IPS-NIHi7 (cell line): ENCODE results near the gene DUOX1.
"Not testable (repeated sequence)": the region's sequence is repeated elsewhere in the genome, so short reads cannot be mapped to it uniquely, and the experiment has no call there.

Source experiments
- DNase-seq: peaks from one replicate; pipeline ENCODE4 v3.0.0; 2012; ENCODE audit warnings: mixed read lengths; ENCODE audit errors: extremely low spot score

Gene DUOX1

DNA sequence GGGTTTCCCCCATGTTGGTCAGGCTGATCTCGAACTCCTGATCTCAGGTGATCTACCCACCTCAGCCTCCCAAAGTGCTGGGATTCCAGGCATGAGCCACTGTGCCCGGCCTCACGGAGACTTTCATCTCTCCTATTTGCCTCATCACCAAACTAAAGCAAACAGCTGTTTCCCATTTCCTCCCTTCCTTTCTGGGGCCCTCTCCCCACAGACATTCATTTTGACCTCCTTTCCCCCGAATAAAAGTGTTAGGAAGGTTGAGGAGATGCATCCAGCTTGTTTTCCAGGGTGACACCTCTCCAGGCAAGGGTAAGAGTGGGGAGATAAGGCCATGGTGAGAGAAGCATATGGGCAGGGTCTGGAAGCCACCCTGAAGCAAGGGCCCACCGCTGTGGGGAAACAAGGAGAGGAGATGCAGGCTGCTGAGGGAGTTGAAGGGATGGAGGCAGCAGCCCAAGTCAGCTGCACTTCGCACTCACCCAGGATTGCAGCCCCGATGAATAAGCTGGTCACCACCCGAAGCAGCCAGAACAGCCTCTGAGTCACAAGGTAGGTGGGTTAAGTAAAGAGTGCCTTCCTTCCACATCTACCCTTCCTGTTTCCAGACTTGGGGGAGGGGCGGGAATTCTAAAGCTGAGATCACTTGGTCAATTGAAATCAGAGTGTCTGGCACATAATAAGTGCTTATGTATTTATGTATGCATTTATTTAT, 7.9 kb upstream of the DUOX1 start:
- DNase-seq = no peak

DNA sequence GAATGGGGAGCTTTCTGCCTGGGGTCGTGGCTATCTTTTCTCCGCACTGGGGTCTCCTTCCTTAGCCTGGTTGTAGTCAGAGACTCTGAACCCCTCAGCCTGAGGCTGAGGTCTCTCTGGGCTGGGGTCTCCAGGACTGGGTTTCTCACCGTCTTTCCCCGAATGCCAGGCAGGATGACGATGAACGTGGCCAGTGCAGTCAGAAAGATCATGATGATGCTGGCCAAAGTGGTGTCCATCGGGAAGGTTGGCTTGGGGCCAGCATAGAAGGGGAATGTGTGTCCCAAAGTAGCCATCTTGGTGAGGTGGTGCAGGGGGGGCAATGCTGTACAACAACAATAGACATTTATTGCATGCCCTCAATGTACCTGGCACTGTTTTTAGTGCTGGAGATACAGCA, 7.1 kb upstream of the DUOX1 start:
- DNase-seq = no peak

DNA sequence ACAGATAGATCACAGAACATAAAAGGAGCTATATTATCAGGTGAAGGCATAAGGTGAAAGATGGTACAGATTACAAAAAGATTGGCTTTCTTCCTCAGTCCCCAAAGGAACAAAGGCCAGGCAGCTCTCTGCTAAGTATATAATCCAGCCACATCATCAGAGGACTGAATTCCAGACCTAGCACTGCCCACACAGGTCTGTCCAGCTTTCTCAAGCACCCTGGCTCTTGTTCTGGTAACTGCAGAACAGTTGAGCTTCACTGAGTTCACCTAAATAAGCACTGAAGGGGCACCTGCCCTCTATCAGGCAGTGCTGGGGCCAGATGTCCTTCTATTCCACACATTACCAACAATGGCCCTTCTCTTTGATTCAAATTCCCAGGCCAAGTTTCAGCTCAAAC, 6.4 kb upstream of the DUOX1 start:
- DNase-seq = no peak

DNA sequence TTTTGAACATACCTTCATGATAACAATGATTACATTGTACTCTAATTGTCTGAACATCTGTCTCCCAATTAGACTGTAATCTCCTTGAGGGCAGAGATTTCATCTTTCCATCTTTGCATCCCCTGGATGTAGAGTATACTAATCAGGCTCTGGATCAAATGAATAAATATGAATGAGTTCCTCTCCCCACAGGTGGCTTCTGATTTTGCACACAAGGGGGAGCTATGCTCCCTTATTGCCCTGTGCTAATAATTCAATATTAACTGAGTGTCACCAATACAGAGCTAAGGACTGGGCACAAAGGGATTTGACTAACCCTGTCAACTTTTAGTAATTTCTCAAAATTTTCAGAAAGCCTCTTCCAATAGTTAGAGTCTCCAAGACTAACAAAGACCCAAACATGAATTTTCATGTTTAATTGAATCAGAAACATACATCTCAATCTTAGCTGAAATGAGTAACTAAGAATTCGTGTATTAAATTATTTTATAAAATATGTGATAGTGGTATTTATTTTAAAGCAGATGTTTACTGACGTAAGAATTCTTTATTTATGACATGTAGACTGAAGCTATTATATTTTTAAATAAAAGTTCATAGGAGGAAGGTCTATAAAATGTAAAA, 3.1 kb upstream of the DUOX1 start:
- DNase-seq = no peak

DNA sequence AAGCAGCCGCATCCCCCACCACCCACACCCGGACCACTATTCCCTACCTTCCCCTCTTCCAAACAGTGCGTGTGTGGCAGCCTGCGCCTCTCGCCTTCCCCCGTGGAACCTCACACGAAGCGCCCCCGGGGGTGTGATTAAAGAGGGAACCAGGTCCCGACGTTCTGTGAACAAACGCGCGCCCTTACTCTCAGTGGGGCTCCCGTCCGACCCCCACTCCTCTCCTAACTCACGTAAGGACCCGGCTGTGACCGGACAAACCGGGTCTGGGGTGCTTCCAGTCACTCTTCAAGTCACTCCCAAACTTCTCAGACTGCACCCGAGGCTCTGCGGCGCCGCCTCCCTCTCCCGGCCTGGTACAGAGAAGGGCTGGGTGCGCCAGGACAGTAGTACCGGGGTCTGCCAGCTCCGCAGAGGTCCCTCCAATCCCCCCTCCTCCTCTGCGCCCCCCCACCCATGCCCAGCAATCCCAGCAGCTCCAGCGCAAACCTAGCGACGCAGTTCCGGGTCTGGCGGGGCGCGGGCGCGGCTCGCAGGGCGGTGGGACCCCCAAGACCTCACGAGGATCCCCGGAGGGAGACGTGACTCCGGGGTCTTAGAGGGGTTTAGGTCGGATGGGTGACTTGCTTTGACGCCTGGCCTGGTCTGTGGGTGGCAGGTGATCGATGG, 689 bp upstream of the DUOX1 start:
- no peak for DNase-seq

DNA sequence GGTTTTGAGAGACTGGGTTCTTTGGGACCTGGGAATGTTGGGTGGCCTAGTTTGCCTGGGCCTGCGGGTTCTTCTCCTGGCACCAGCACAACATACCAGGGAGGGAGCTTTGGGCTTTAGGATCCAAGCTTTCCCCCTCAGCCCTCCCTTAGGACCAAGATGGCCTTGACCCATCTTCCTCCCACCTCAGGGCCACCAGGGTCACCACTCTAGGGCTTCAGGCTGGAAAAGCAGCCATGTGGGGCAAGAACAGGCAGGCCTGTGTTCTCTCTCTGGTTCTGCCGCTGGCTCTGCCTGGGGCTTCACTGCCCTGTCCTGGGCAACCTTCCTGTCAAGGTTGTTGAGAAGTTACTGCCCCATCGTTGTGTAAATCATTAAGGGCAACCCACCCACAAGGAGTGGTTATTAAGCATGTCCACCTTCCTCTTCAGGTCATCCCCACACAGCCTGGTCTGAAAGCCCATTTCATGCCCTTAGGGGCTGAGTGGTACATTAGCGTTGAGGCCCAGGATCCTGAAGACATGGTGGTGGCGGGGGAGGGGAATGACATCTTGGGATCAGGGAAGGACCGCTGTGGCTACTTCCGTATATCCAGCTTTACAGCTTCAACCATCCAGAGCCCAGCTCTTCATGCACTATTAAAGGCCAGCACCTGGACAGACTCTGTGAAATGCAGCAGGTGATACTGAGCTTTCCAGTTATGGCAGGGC, 652 bp downstream of the DUOX1 start:
- DNase-seq = no peak

DNA sequence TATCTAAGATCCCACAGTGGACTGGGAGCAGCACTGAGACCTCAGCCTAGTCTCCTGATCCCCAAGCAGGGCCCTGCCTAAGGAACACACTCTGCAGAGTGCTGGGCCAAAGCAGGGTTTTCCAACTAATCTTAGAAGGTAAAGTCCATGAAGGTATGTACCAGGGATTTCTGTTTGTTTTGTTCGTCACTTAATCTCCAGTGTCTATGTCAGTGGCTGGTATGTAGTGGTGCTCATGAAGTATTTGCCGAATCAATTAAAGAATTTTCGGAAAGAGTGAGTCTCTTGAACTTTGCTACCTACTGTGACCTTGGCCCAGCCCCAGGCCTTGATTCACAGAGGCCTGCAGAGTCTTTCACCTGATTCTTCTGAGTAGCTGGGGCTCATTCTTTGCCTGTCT, 1.7 kb downstream of the DUOX1 start:
- DNase-seq = no peak

DNA sequence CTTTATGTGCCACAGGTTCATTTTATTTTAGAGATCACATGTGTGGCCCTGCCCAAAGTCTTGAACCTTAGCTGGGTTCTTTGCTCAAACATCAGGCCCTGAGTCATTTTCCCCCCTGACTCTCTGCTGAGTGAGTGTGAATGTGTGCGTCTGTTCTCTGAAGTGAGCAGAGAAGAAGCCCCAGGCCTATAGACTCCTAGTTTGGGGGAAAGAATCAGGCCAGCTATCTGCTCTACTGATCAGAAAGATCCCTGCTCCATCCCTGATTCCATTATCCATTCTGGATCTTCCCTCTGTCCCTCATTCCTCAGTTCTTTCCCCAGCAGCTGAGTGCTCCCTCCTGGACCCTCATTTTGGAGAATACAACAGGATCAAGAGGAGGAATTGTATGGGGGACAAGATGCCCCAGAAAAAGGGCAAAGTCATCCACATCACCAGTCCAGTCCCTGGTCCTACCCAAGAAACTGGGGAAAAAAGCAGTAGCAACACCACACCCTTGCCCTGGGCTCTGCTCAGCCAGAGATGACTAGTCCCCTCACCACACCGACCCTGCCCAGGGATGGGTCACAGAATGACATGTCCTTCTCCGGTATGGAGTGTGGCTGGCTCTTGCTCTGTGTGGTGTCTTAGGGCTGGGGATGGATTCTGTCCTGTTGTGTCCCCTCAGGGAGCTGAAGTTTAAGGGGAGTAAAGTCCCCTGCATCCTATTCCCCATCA, 3.2 kb downstream of the DUOX1 start:
- no peak for DNase-seq

DNA sequence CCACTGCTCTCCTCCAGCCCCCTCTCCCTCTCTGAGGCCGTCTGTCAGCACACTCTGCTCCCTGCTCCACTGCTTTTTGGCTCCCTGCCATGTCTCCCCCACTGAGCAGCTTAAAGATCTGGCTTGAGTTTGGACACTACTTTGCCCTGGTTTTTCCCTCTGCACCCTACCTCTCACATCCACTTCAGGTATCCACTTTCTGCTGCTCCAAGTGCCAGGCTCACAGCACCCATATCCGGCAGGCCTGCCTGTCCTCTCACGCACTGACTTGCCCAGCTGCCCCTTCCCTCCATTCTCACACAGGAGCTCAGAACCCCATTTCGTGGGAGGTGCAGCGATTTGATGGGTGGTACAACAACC, 3.7 kb downstream of the DUOX1 start:
- DNase-seq = no peak

DNA sequence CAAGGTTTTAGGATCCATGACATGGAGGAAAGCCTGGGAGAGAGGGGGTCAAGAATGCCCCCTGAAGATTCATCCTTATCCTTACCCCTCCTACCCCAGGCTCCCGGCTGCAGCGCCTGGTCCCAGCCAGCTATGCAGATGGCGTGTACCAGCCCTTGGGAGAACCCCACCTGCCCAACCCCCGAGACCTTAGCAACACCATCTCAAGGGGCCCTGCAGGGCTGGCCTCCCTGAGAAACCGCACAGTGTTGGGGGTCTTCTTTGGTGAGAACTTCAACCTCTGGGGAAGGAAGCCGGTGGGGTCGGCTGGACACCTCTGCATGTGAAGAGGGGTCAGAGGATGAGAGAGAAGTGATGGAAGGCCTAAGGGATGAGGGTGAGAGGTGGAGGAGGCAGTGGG, 4.3 kb downstream of the DUOX1 start:
- no peak for DNase-seq

DNA sequence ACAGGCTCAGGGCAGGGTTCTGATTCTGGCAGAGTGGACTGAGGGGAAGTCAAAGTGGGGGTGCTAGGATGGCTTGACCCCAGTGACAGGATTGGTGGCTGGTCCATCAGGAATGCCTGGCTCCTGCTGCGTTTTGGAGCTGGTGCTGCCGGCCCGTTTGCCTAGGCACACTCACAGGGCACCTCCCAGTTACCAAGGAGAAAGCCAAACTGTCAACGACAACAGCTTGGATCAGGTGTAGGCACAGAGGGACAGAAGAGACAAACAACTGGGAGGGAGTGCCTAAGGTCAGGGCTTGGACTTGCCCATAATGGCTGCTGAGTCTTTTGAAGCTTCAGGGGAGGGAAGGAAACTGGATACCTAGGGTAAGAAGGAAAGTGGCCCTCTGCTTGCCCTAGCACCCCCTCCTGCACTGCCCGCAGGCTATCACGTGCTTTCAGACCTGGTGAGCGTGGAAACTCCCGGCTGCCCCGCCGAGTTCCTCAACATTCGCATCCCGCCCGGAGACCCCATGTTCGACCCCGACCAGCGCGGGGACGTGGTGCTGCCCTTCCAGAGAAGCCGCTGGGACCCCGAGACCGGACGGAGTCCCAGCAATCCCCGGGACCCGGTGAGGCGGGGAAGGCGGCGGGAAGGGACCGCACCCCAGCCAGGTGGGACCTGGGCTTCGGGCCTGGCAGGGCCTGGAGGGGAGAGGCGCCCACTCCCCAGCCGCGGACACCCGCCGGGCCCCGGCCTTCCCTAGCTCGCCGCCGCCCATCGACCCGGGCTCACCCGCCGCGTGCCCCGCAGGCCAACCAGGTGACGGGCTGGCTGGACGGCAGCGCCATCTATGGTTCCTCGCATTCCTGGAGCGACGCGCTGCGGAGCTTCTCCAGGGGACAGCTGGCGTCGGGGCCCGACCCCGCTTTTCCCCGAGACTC, 5.1 kb downstream of the DUOX1 start:
- peak; percentile 43 for DNase-seq

DNA sequence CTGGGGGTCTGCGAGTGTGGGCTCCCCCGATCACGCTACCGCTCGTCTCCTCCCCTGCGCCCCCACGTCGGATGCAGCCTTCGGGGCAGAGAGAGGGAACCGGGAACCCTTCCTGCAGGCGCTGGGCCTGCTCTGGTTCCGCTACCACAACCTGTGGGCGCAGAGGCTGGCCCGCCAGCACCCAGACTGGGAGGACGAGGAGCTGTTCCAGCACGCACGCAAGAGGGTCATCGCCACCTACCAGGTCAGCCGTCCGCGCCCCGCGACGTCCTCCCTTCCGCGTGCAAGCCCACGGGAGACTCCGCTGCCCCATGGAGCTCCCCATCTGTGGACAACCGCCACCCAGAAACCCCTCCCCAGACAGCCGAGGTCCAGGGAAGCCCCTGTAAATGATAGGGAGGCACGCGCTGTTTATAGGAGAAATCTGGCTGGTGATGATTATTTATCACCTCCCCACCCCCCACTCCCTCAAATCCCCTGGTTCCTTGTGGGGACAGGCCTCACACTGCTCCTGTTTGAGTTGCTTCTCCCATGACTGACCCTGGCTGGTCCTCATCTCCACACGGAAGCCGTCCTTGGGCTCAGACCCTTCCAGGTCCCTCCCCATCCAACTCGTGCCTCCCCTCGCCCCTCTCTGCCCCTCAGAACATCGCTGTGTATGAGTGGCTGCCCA, 6.0 kb downstream of the DUOX1 start:
- not testable (repeated sequence) for DNase-seq

DNA sequence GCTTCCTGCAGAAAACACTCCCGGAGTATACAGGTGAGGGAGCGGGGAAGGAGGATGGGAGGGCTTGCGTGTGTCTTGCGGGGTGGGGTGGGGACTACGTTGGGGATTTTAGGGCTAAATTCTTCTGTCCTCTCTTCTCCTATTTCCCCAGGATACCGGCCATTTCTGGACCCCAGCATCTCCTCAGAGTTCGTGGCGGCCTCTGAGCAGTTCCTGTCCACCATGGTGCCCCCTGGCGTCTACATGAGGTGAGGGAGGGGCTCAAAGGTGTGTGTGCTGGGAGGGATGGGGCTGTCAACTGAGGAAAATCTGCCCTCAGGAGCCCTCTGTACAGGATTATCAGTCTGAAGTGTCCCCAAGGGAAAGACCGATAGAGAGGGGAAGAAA, 6.6 kb downstream of the DUOX1 start:
- peak; percentile 67 for DNase-seq

DNA sequence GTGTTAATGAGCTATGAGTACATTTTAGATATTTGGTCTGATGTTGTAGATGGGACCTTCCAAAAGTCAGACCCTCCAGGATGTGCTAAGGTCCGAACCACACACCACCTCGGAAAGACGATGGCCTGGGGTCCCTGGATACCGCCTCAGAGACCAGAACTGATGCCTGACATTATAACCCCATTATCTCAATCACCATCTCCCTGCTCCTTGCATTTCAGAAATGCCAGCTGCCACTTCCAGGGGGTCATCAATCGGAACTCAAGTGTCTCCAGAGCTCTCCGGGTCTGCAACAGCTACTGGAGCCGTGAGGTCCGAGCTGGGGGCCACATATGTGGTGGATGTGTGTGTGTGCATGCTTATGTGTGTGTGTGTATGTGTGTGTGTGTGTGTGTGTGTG, 7.9 kb downstream of the DUOX1 start:
- no peak for DNase-seq

DNA sequence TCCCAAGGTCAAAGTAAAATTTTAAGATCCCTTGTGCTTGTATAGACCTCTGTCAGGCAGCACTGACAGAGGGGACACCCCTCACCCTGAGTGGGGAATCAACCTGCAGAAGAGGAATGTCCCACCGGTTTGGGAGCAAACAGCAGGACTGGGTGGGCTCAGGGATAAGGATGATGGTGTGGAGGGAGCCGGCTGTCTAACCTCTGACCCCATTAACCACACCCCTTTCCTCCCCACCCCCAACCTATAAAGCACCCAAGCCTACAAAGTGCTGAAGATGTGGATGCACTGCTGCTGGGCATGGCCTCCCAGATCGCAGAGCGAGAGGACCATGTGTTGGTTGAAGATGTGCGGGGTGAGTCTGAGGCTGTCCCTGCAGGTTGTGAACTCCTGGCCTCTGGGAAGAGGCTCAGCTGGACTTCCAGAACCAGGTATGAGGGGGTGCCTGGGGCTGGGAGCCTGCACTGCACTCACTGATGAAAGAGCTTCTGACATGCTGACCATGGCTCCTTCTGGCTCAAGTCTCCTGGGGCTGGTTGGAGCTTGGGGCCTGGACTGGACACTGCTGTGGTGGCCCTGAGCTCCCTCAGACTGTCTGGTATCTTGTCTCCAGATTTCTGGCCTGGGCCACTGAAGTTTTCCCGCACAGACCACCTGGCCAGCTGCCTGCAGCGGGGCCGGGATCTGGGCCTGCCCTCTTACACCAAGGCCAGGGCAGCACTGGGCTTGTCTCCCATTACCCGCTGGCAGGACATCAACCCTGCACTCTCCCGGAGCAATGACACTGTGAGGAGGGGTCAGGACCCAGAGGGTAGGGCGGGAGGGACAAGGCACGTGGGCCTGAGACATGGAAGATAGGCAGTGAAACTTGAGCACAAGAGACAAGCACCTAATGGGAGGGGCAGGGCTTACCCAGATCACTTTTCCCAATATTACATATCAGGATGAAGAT, 9.3 kb downstream of the DUOX1 start:
- DNase-seq = no peak

DNA sequence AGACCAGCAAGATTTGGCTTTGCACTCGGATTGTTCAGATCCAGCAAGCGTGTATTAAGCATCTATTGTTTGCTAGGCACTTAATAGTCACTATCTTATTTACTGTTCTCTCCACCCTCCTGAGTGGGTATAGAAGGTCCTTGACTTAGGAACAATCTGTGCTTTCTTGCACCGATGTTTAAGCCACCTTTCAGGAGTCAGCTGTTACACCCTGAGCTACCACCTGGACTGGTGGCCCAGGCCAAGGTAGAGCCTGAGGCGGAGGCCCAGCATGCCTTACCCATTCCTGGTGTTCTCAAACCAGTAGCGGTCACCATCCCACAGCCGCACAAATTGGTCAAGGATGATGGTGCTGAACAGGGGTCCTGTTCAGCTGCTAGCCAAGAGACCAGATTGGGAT, 10.0 kb downstream of the DUOX1 start:
- DNase-seq = no peak

DNA sequence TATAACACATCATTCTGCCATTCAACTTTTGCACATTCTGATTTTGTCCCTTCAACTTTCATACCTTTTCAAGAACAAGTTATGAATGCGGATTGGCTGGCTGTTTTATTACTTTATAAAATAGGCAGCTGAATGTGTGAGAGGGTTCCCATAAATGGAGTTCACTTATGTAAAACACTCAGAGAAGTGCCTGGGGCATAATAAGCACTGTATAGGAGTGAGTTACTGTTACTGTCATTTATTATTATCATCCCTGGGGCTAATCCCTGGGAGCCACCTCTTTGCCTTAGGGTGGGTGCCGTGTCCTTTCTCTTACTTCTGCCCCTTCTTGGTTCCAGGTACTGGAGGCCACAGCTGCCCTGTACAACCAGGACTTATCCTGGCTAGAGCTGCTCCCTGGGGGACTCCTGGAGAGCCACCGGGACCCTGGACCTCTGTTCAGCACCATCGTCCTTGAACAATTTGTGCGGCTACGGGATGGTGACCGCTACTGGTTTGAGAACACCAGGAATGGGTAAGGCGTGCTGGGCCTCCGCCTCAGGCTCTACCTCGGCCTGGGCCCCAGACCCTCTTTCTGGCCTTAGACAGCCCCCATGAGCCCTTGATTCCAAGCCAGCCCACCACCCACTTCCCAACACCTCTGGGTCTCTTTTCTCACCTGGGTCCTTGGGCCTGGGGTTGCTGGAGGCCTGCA, 10.9 kb downstream of the DUOX1 start:
- no peak for DNase-seq

DNA sequence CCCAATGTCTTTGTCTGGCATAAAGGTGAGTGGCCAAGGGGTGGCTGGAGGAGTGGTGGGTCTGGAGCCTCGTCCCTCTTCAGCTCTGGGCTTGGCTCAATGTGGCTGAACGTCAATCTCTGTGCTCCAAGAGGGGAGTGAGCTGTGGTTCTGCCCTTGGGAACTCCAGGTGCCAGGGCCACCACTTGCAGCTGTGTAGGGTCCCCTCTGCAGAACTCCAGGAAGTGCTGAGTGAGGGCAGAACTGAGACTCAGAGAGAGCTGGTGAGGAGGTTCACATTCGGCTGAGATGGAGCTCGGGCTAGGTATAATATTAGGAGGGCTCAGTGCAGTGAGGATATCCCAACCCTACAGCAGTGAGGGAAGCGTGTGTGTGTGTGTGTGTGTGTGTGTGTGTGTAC, 11.6 kb downstream of the DUOX1 start:
- DNase-seq = no peak

DNA sequence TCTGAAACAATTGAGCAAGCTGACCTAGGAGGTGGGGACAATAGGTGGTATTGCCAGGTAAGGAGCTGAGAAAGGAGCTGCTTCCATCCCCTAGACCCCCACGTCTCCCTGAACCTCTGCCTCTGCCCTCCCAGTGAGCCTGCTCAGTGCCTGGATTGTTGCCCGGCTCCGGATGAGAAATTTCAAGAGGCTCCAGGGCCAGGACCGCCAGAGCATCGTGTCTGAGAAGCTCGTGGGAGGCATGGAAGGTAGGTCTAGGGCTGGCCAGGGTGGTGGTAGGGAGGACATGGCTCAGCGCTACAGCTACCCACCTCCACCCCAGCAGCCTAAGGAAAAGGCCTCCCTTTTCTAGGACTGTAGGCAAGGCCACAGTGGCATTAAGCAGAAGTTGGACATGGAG, 13.3 kb downstream of the DUOX1 start:
- no peak for DNase-seq
